CD4-positive, alpha-beta memory T cell (primary cell): ENCODE measurements around the gene ITPKC. TPM values are rescaled to one million over a fixed set of nuclear protein-coding genes. Genes with fewer than 3 reads are reported as not detected.

Experiments
- CTCF ChIA-PET: fragments of 350-600 bp; sonication (Branson Sonifier 250); formaldehyde crosslinking; loops from one replicate; lab custom pipeline; 2021; ENCODE audit warnings: inconsistent platforms; ENCODE audit not compliant: partially characterized antibody; lab: Charles Lee
- POLR2A ChIA-PET: fragments of 350-600 bp; sonication (Branson Sonifier 250); formaldehyde crosslinking; loops from one replicate; lab custom pipeline; 2021; ENCODE audit not compliant: partially characterized antibody; lab: Charles Lee
- DNase-seq, 5 donors: peaks; one replicate each; pipeline versions ENCODE4 v3.0.0 to v3.0.0-alpha.2; 2020 to 2022; ENCODE audit warnings: mixed read lengths in 1 of 5
- H3K27ac ChIP-seq: one replicate; pipeline ENCODE4 v1.7.0; 2013; ENCODE audit warnings: low read depth, low read length
- H3K27me3 ChIP-seq: 2 replicates; pipeline ENCODE4 v1.7.0; 2013; ENCODE audit warnings: mild to moderate bottlenecking, low read length, moderate library complexity; ENCODE audit not compliant: insufficient read depth
- H3K36me3 ChIP-seq: 2 replicates; pipeline ENCODE4 v1.7.0; 2013; ENCODE audit warnings: mild to moderate bottlenecking, low read length, moderate library complexity; ENCODE audit not compliant: insufficient read depth
- H3K4me1 ChIP-seq: 2 replicates; pipeline ENCODE4 v1.7.0; 2013; ENCODE audit warnings: mild to moderate bottlenecking, low read length, moderate library complexity; ENCODE audit not compliant: insufficient read depth
- H3K4me3 ChIP-seq, 2 donors: one replicate each; pipeline ENCODE4 v1.7.0; 2013; ENCODE audit warnings: low read length in 2 of 2, mild to moderate bottlenecking in 1 of 2
- H3K9me3 ChIP-seq, 2 donors: one replicate each; pipeline ENCODE4 v1.7.0; 2013; ENCODE audit warnings: low read length in 2 of 2, control low read depth in 1 of 2; ENCODE audit not compliant: control insufficient read depth in 1 of 2
- H3K27ac Mint-ChIP-seq, 7 donors: one replicate each; pipeline ENCODE4 v1.8.0; 2020 to 2021; ENCODE audit warnings: mixed read lengths in 7 of 7, mild to moderate bottlenecking in 6 of 7, inconsistent platforms in 3 of 7, moderate library complexity in 3 of 7
- H3K27me3 Mint-ChIP-seq, 2 donors: one replicate each; pipeline ENCODE4 v1.8.0; 2020 to 2021; ENCODE audit warnings: mixed read lengths in 2 of 2
- H3K36me3 Mint-ChIP-seq, 2 donors: one replicate each; pipeline ENCODE4 v1.8.0; 2020 to 2021; ENCODE audit warnings: mixed read lengths in 2 of 2, inconsistent platforms in 1 of 2, mild to moderate bottlenecking in 1 of 2
- H3K4me1 Mint-ChIP-seq, 4 donors: one replicate each; pipeline ENCODE4 v1.8.0; 2020 to 2021; ENCODE audit warnings: mixed read lengths in 4 of 4, mild to moderate bottlenecking in 1 of 4
- H3K4me3 Mint-ChIP-seq, 8 donors: one replicate each; pipeline ENCODE4 v1.8.0; 2020 to 2021; ENCODE audit warnings: mixed read lengths in 8 of 8, mild to moderate bottlenecking in 7 of 8, moderate library complexity in 6 of 8, inconsistent platforms in 3 of 8
- H3K9me3 Mint-ChIP-seq, 8 donors: one replicate each; pipeline ENCODE4 v1.8.0; 2020 to 2021; ENCODE audit warnings: mixed read lengths in 8 of 8, mild to moderate bottlenecking in 5 of 8, inconsistent platforms in 3 of 8, moderate library complexity in 1 of 8
- intact Hi-C: fragments of 100-400 bp; cut with micrococcal nuclease; formaldehyde crosslinking; loops from one replicate; pipeline ENCODE4 v1.15.1; 2023
- polyA plus RNA-seq, 2 donors: library from polyadenylated mRNA; unstranded; fragments of 300-500 nt; fragmentation: Illumina TruSeq; gene quantifications; one replicate each; pipeline ENCODE4 v1.2.3, GENCODE V29; 2021
- total RNA-seq, 2 experiments: library from RNA; stranded (reverse); gene quantifications; one replicate each; pipeline ENCODE4 v1.2.3, GENCODE V29; 2021

The ITPKC gene
- total and polyA plus RNA-seq, 4 experiments from 2014 or later, result 1.9 to 10.2 (median 7.6) TPM

DNA sequence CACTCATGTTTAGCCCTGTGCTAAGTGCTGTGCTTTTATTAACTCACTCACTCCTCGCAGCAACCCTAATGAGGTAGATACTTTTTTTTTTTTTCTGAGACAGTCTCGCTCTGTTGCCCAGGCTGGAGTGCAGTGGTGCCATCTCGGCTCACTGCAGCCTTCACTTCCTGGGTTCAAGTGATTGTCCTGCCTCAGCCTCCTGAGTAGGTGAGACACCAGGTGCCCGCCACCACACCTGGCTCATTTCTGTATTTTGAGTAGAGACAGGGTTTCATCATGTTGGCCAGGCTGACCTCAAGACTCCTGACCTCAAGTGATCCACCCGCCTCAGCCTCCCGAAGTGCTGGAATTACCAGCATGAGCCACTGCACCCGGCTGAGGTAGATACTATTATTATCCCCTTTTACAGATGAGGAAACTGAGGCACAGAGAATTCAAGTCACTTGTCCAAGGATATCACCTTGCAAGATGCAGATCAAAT is 2.5 kb downstream of the ITPKC start:
- Histone ChIP-seq H3K9me3 (no peaks in the 10 kb centered on the region), H3K4me1 (peaks cover 67% of the 10 kb centered on the region), H3K27ac (no peak overlapping the region), H3K36me3 (no peaks in the 10 kb centered on the region), H3K4me3 (no peak overlapping the region), H3K27me3 (no peaks in the 10 kb centered on the region)
- Mint-ChIP-seq H3K27ac (peak overlapping the region in 4 of 7 donors; percentile 4 to 93 (median 74)), H3K4me1 (peaks cover 40 to 82% (median 61%) of the 10 kb centered on the region in 4 donors), H3K36me3 (peaks cover 19 to 43% of the 10 kb centered on the region in 2 donors), H3K27me3 (no peaks in the 10 kb centered on the region), H3K9me3 (peaks cover 0 to 3% (median 0%) of the 10 kb centered on the region in 8 donors), H3K4me3 (peak overlapping the region; percentile 12 to 97 (median 56))
- intact Hi-C loops, result loop anchor here (5.0 kb wide), 1 partner anchor 107 kb away; no protein-coding TSS in a partner anchor
- ChIA-PET CTCF (no interaction called here), POLR2A (interaction anchor here (1.2 to 1.4 kb wide), 2 partner anchors 31 to 87 kb away, joined by 5 to 7 read pairs; partner anchors contain the start of genes ACTMAP and SNRPA)
- no peak for DNase-seq

DNA sequence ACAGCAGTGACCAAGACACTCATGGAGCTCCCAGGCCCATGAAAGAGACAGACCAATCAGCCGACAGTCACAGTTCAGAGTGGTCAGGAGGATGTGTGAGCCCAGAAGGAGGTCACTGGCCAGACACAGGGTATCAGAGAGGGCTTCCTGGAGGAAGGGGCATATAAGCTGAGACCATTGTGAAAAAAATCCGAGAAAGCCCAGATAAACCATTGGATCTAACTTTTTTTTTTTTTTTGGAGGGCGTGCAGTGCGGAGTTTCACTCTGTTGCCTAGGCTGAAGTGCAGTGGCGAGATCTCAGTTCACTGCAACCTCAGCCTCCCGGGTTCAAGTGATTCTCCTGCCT is 4.2 kb downstream of the ITPKC start:
- intact Hi-C loops, result no loop called here
- Mint-ChIP-seq H3K27me3 (no peaks in the 10 kb centered on the region), H3K27ac (peak overlapping the region in 5 of 7 donors; percentile 25 to 85 (median 74)), H3K4me1 (peaks cover 25 to 66% (median 48%) of the 10 kb centered on the region in 4 donors), H3K36me3 (peaks cover 20 to 35% of the 10 kb centered on the region in 2 donors), H3K9me3 (peaks cover 0 to 2% (median 0%) of the 10 kb centered on the region in 8 donors), H3K4me3 (peak overlapping the region in 4 of 8 donors; percentile 28 to 72 (median 58))
- DNase-seq, result no peak
- H3K27me3 ChIP-seq, result no peaks in the 10 kb centered on the region
- H3K27ac ChIP-seq, result no peak overlapping the region
- ChIA-PET POLR2A (interaction anchor here (1.4 to 1.6 kb wide), 2 partner anchors 29 to 77 kb away, joined by 4 to 5 read pairs; partner anchors contain the start of genes ACTMAP, EGLN2 and SNRPA), CTCF (interaction anchor here (0.7 kb wide), 1 partner anchor 9 kb away, joined by 3 read pairs; no protein-coding TSS in a partner anchor)
- H3K9me3 ChIP-seq, result no peaks in the 10 kb centered on the region
- peaks cover 55% of the 10 kb centered on the region for H3K4me1 ChIP-seq
- no peak overlapping the region for H3K4me3 ChIP-seq
- peaks cover under 1% of the 10 kb centered on the region for H3K36me3 ChIP-seq

DNA sequence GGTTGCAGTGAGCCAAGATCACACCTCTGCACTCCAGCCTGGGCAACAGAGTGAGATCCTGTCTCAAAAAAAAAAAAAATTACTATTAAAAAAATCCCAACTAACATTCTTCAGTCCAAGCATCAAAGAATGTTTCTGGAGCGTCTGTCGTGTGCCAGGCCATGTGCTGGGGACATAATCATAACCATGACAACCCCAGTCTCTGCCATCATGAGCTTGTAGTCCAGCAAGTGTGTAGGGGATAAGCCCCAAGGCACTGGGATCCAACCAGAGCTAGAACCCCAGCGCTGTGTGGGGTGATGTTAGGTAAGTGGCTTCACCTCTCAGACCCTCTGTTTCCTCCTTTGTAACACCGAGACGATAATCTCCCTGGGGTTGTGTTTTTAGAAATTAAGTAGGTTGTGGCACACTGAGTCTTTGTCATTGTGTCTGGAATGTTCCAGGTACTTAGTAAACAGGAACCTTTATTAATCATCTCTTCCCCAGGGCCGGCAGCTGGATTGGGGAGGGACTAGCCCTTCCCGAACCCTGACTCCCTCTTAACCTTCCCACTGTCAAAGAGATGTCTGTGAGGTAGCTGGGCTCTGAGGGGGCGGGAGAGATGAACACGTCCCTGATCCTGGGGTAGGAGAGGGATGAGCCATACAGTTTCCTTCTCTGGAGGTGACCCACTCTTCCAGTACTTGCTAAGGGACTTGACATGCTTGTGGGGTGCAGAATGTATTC is 5.2 kb downstream of the ITPKC start:
- H3K36me3 Mint-ChIP-seq, result peaks cover 26 to 34% of the 10 kb centered on the region in 2 donors
- no peak for DNase-seq
- intact Hi-C loops, result no loop called here
- H3K4me1 ChIP-seq, result peaks cover 51% of the 10 kb centered on the region
- no peak overlapping the region for H3K27ac ChIP-seq
- peak overlapping the region in 2 of 7 donors; percentile 37 to 49 for H3K27ac Mint-ChIP-seq
- H3K4me1 Mint-ChIP-seq, result peaks cover 23 to 59% (median 43%) of the 10 kb centered on the region in 4 donors
- H3K36me3 ChIP-seq, result peaks cover 7% of the 10 kb centered on the region
- peaks cover 0 to 4% of the 10 kb centered on the region in 2 donors for H3K9me3 ChIP-seq
- H3K4me3 ChIP-seq, result no peak overlapping the region
- H3K4me3 Mint-ChIP-seq, result peak overlapping the region in 1 of 8 donors; percentile 10
- no peaks in the 10 kb centered on the region for H3K27me3 ChIP-seq
- H3K27me3 Mint-ChIP-seq, result no peaks in the 10 kb centered on the region
- CTCF ChIA-PET, result interaction anchor here (0.7 kb wide), 2 partner anchors 8 to 14 kb away, joined by 3 read pairs; no protein-coding TSS in a partner anchor
- POLR2A ChIA-PET, result interaction anchor here (1.4 to 1.6 kb wide), 2 partner anchors 28 to 76 kb away, joined by 4 to 5 read pairs; partner anchors contain the start of genes ACTMAP, EGLN2 and SNRPA
- H3K9me3 Mint-ChIP-seq, result peaks cover 0 to 2% (median 0%) of the 10 kb centered on the region in 8 donors

DNA sequence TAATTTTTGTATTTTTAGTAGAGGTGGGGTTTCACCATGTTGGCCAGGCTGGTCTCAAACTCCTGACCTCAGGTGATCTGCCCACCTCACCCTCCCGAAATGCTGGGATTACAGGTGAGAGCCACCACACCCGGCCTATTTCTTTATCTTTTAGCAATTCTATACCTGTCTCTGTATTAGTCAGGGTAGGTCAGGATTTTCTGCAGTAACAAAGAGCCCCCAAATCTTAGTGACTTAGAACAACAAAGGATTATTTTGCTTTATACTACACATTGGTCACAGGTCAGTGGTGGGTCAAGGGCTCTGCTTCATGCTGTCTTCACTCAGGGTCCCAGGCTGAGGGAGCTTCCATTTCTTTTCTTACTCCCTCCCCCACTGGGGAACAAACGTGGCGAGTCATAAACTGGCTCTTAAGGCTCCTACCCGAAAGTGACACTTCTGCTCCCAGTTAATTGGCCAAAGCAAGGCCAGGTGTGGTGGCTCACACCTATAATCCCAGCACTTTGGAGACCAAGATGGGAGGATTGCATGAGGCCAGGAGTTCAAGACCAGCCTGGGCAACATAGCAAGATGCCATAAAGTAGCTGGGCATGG is 6.8 kb downstream of the ITPKC start:
- no peak for DNase-seq
- ChIA-PET CTCF (no interaction called here), POLR2A (interaction anchor here (1.1 kb wide), 1 partner anchor 27 kb away, joined by 3 read pairs; the partner anchor contains the start of genes ACTMAP and SNRPA)
- intact Hi-C loops, result no loop called here
- H3K36me3 Mint-ChIP-seq, result peaks cover 32 to 40% of the 10 kb centered on the region in 2 donors
- no peak overlapping the region for H3K4me3 Mint-ChIP-seq
- no peak overlapping the region for H3K27ac ChIP-seq
- H3K4me1 Mint-ChIP-seq, result peaks cover 17 to 44% (median 32%) of the 10 kb centered on the region in 4 donors
- H3K4me3 ChIP-seq, result no peak overlapping the region
- H3K9me3 ChIP-seq, result peaks cover 0 to 4% of the 10 kb centered on the region in 2 donors
- H3K27ac Mint-ChIP-seq, result no peak overlapping the region
- peaks cover 10% of the 10 kb centered on the region for H3K36me3 ChIP-seq
- H3K4me1 ChIP-seq, result peaks cover 35% of the 10 kb centered on the region
- H3K9me3 Mint-ChIP-seq, result peaks cover 0 to 2% (median 0%) of the 10 kb centered on the region in 8 donors
- no peaks in the 10 kb centered on the region for H3K27me3 ChIP-seq
- H3K27me3 Mint-ChIP-seq, result no peaks in the 10 kb centered on the region

DNA sequence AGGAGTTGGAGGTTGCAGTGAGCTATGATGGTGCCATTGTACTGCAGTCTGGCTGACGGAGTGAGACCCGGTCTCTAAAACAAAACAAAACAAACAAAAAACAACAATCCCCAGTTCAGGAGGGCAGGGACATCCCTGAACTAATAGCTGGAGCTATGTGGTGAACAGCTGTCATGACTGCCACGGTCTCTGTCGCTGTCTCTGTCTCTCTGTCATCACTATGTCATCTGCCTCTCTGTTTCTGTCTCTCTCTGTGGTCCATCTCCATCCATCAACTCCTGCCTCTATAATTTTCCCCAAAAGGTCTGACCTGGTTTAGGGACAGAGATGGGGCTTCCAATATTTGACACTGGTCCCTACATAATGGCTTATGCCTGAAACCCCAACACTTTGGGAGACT is 7.4 kb downstream of the ITPKC start:
- ChIA-PET POLR2A (interaction anchor here (1.1 kb wide), 1 partner anchor 26 kb away, joined by 3 read pairs; the partner anchor contains the start of genes ACTMAP and SNRPA), CTCF (no interaction called here)
- no peaks in the 10 kb centered on the region for H3K27me3 Mint-ChIP-seq
- peaks cover 16 to 39% (median 27%) of the 10 kb centered on the region in 4 donors for H3K4me1 Mint-ChIP-seq
- H3K36me3 Mint-ChIP-seq, result peaks cover 32 to 43% of the 10 kb centered on the region in 2 donors
- no peak overlapping the region for H3K4me3 Mint-ChIP-seq
- peaks cover 10% of the 10 kb centered on the region for H3K36me3 ChIP-seq
- intact Hi-C loops, result no loop called here
- peaks cover 0 to 2% (median 0%) of the 10 kb centered on the region in 8 donors for H3K9me3 Mint-ChIP-seq
- no peaks in the 10 kb centered on the region for H3K27me3 ChIP-seq
- H3K9me3 ChIP-seq, result peaks cover 0 to 4% of the 10 kb centered on the region in 2 donors
- H3K27ac ChIP-seq, result no peak overlapping the region
- H3K27ac Mint-ChIP-seq, result no peak overlapping the region
- no peak for DNase-seq
- H3K4me3 ChIP-seq, result no peak overlapping the region
- H3K4me1 ChIP-seq, result peaks cover 29% of the 10 kb centered on the region

DNA sequence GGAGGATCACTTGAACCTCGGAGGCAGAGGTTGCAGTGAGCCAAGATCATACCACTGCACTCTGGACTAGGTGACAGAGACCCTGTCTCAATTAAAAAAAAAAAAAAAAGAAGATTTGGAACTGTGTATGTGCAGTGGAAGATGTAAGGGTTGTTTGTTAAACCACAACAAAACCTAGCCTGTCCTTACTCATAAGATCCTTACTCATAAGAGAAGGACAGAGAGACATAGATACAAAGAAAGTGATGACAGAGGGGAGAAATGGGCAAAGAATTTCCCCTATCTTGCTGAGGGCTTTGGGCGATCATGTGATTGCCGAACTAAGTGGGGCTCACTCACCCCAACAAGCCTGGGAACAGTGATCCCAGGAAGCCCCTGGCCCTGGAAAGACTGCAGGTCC is 7.9 kb downstream of the ITPKC start:
- intact Hi-C loops, result no loop called here
- CTCF ChIA-PET, result no interaction called here
- Mint-ChIP-seq H3K27ac (peak overlapping the region in 1 of 7 donors; percentile 7), H3K27me3 (no peaks in the 10 kb centered on the region), H3K9me3 (peaks cover 0 to 2% (median 0%) of the 10 kb centered on the region in 8 donors), H3K4me3 (no peak overlapping the region), H3K36me3 (peaks cover 32 to 43% of the 10 kb centered on the region in 2 donors), H3K4me1 (peaks cover 16 to 33% (median 23%) of the 10 kb centered on the region in 4 donors)
- POLR2A ChIA-PET, result interaction anchor here (1.1 kb wide), 1 partner anchor 26 kb away, joined by 3 read pairs; the partner anchor contains the start of genes ACTMAP and SNRPA
- peaks cover 10% of the 10 kb centered on the region for H3K36me3 ChIP-seq
- H3K9me3 ChIP-seq, result peaks cover 0 to 4% of the 10 kb centered on the region in 2 donors
- H3K4me1 ChIP-seq, result peaks cover 25% of the 10 kb centered on the region
- no peak for DNase-seq
- no peak overlapping the region for H3K4me3 ChIP-seq
- no peak overlapping the region for H3K27ac ChIP-seq
- H3K27me3 ChIP-seq, result no peaks in the 10 kb centered on the region
